ENCODE results near the gene FBXL4. TPM values are rescaled to one million over a fixed set of nuclear protein-coding genes. Genes with fewer than 3 reads are reported as not detected.
A peak's percentile ranks its signal among the peaks of the same experiment; 100 is the strongest.

The FBXL4 gene
- total RNA-seq, 1 donor from 2014 or later: 30.9 TPM

- DNase-seq: no peak
- TF ChIP-seq CTCF (IDR thresholded peaks at IDR 0.05; ENCODE audit: partially characterized antibody, unreplicated experiment): no peak
- Mint-ChIP-seq H3K4me3 (ENCODE audit: unreplicated experiment) (no peak overlapping the region), H3K9me3 (ENCODE audit: unreplicated experiment) (peaks cover 4% of the 10 kb centered on the region), H3K36me3 (ENCODE audit: unreplicated experiment) (no peaks in the 10 kb centered on the region), H3K27ac (ENCODE audit: unreplicated experiment) (no peak overlapping the region), H3K27me3 (ENCODE audit: unreplicated experiment) (no peaks in the 10 kb centered on the region), H3K4me1 (ENCODE audit: low read depth, unreplicated experiment) (no peaks in the 10 kb centered on the region)
Measured at GRCh38 chr6:98864497-98864896, 83.2 kb downstream of the FBXL4 start.

DNA sequence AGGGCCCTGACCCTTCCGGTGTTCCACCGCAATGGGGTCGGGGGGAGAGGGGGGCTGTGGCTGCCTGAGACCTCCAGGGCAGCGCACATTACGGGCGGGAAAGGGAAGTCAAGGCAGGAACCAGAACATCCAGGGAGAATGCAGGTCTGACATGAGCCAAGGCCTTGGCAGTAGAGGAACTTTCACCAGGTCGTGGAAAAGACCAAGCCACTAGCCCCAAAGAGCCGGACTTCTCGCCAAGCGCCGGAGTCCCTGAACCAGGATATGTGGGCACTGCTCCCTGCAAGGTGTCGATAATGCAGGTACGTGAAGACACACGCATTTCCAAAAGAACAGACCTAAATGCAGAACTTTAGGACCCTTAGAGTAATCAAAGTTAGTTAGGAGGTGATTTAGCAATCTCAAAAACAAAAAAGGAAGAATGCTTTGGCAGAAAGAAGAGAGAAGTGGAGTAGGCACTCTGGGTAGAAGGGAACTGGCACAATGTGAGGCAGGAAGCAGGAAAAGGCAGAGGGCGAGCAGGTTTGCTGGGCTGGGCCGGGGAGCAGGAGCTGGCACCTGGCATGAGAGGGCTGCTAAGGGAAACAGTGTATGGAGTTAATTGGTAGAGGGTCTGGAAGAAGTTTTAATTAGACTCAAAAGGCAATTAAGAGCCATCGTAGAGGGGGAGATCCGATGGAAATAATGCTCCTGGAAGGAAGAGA, 99.1 kb downstream of the FBXL4 start:
- H3K36me3 Mint-ChIP-seq (ENCODE audit: unreplicated experiment): peaks cover 5% of the 10 kb centered on the region

DNA sequence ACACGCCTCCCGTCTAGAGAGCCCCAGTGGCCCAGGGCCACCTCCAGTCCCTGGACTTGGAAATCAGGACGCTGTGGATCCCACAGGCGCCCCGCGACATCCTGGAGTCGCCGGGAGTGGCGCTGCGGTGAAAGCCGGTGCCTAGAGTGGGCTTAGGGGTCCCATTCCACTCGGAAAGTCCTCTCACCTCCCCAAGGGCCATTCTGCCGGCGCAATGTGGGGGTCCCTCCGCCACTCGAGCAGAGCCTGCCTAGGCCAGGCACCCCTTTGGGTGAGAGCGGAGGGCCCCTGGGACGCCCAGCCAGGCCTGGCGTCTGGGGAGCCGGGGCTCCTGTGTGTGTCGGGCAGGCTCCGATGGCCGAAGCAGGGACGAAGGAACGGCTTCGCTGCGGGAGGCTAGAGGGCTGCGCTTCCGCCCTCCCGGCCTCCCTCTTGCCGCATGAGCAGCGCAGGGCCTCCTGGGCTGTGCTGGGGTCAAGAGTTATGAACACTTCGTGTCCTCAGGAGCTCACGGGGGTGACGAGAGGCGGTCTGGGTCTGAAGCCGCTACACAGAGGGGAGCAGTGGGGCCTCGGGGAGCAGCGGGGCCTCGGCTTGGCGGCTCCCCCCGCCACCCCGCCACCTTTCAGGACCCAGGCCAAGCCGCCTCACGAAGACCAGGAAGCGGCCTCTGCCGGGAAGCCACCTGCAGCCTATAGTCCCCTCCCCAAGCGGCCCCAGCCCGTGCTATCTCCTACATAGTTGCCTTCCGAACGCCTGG, 99.8 kb downstream of the FBXL4 start:
- peaks cover 31% of the 10 kb centered on the region for H3K9me3 Mint-ChIP-seq (ENCODE audit: unreplicated experiment)

More for the DNA sequence above, 99.1 kb downstream of the FBXL4 start:
- H3K9me3 Mint-ChIP-seq (ENCODE audit: unreplicated experiment): peaks cover 31% of the 10 kb centered on the region
- H3K27ac Mint-ChIP-seq (ENCODE audit: unreplicated experiment): peak overlapping the region; percentile 9
- DNase-seq: no peak
- TF ChIP-seq CTCF (IDR thresholded peaks at IDR 0.05; ENCODE audit: partially characterized antibody, unreplicated experiment): no peak
- peaks cover 13% of the 10 kb centered on the region for H3K27me3 Mint-ChIP-seq (ENCODE audit: unreplicated experiment)
- peaks cover 14% of the 10 kb centered on the region for H3K4me1 Mint-ChIP-seq (ENCODE audit: low read depth, unreplicated experiment)
- peak overlapping the region; percentile 50 for H3K4me3 Mint-ChIP-seq (ENCODE audit: unreplicated experiment)

GRCh38 chr6:98847416-98847778, 100.3 kb downstream of the FBXL4 start:
- peaks cover 35% of the 10 kb centered on the region for H3K9me3 Mint-ChIP-seq (ENCODE audit: unreplicated experiment)
- peak; percentile 17 for DNase-seq
- TF ChIP-seq CTCF (IDR thresholded peaks at IDR 0.05; ENCODE audit: partially characterized antibody, unreplicated experiment): no peak
- H3K4me3 Mint-ChIP-seq (ENCODE audit: unreplicated experiment): peak overlapping the region; percentile 52
- H3K27me3 Mint-ChIP-seq (ENCODE audit: unreplicated experiment): peaks cover 17% of the 10 kb centered on the region
- no peak overlapping the region for H3K27ac Mint-ChIP-seq (ENCODE audit: unreplicated experiment)
- peaks cover 5% of the 10 kb centered on the region for H3K36me3 Mint-ChIP-seq (ENCODE audit: unreplicated experiment)
- H3K4me1 Mint-ChIP-seq (ENCODE audit: low read depth, unreplicated experiment): peaks cover 14% of the 10 kb centered on the region

More for the DNA sequence above, 99.8 kb downstream of the FBXL4 start:
- peak; percentile 38 for DNase-seq
- Mint-ChIP-seq H3K4me3 (ENCODE audit: unreplicated experiment) (peak overlapping the region; percentile 52), H3K27me3 (ENCODE audit: unreplicated experiment) (peaks cover 14% of the 10 kb centered on the region), H3K36me3 (ENCODE audit: unreplicated experiment) (peaks cover 5% of the 10 kb centered on the region), H3K4me1 (ENCODE audit: low read depth, unreplicated experiment) (peaks cover 14% of the 10 kb centered on the region), H3K27ac (ENCODE audit: unreplicated experiment) (no peak overlapping the region)
- TF ChIP-seq CTCF (IDR thresholded peaks at IDR 0.05; ENCODE audit: partially characterized antibody, unreplicated experiment): no peak

- peak; percentile 18 for TF ChIP-seq CTCF (IDR thresholded peaks at IDR 0.05; ENCODE audit: partially characterized antibody, unreplicated experiment)
- DNase-seq: no peak
- Mint-ChIP-seq H3K4me3 (ENCODE audit: unreplicated experiment) (peak overlapping the region; percentile 87), H3K27ac (ENCODE audit: unreplicated experiment) (peak overlapping the region; percentile 97), H3K36me3 (ENCODE audit: unreplicated experiment) (peaks cover 5% of the 10 kb centered on the region), H3K9me3 (ENCODE audit: unreplicated experiment) (peaks cover 40% of the 10 kb centered on the region), H3K27me3 (ENCODE audit: unreplicated experiment) (peaks cover 21% of the 10 kb centered on the region), H3K4me1 (ENCODE audit: low read depth, unreplicated experiment) (peaks cover 22% of the 10 kb centered on the region)
Measured at GRCh38 chr6:98846021-98846380, 101.7 kb downstream of the FBXL4 start.
